Stimulated activated CD4-positive, alpha-beta T cell treated with anti-CD3 and anti-CD28 coated beads, TNF-alpha, amount 100 ng/mL, for 24 hours (primary cell): ENCODE results near the gene NTM.
A peak's percentile ranks its signal among the peaks of the same experiment; 100 is the strongest.

Experiments
- DNase-seq, 3 experiments: peaks; one replicate each; pipeline ENCODE4 v3.0.0-alpha.2; 2020; ENCODE audit warnings: low read depth in 3 of 3

Gene NTM

DNA sequence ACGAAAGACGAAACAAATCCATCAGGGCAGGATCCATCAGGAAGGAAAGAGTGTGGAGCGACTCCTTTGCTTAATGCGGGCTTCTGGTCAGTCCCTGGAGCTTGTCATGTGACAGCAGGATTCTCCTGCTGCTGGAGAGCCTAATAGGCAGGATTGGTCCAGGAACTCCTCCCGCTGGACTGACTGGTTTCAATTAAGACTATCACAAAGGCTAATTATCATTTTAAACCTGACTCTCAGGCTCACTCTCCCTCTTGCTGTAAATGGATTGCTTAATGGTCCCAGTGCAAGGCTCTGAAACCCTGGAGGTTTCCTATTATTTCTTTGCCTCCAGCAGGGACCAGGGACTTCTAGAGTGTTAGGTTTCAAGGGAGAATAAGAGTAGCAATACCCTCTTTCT is 493.8 kb downstream of the NTM start:
- DNase-seq: no peak

DNA sequence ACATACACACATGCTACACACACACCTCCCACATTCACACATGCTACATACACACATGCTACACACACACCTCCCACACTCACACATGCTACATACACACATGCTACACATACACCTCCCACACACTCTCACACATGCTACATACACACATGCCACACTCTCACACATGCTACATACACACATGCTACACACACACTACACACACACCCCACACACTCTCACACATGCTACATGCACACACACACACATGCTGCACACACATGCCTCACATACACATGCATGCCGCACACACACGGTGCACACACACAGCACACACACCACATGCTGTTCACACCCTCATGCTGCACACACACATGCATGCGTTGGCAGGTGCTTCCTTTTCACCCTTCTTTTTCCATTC is 495.4 kb downstream of the NTM start:
- no peak for DNase-seq

DNA sequence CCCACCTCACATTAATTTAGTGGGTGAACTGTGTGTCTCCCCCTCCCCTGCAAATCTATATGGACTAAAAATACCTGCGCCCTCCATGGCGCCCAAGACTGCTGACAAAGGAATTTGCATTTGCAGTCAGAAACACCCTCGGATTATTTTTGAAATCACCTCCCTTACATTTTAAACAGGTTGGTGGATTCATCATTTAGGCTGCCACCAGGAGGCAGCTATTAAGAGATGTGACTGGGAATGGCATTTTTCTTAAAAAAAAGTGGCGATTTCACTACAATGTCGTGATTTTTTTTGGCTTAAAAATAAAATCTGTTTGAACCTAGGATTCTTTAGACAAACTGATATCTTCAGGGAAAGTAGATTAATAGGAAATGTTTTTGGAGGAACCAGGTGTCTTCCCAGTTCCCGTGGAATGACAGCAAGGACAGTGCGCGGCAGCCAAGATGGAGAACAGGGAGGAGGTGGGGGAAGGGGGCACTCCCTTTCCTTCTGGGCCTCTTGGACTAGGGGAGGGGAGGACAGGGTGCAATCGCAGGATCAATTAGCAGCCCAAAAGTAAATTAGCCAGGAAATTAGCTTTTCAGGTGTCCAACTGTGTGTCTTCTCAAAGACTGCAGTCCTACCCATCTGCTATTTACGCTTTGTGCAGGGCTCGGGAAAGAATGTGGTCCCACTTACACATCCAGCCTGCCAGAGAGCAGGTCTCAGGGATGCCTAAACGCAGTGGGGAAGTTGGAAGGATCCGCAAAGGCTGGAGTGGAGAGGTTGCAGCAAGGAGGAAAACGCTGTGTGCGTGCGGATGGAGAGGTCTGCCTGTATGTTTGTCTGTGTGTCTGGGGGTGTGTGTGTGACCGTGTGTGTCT is 496.4 kb downstream of the NTM start:
- DNase-seq: no peak

DNA sequence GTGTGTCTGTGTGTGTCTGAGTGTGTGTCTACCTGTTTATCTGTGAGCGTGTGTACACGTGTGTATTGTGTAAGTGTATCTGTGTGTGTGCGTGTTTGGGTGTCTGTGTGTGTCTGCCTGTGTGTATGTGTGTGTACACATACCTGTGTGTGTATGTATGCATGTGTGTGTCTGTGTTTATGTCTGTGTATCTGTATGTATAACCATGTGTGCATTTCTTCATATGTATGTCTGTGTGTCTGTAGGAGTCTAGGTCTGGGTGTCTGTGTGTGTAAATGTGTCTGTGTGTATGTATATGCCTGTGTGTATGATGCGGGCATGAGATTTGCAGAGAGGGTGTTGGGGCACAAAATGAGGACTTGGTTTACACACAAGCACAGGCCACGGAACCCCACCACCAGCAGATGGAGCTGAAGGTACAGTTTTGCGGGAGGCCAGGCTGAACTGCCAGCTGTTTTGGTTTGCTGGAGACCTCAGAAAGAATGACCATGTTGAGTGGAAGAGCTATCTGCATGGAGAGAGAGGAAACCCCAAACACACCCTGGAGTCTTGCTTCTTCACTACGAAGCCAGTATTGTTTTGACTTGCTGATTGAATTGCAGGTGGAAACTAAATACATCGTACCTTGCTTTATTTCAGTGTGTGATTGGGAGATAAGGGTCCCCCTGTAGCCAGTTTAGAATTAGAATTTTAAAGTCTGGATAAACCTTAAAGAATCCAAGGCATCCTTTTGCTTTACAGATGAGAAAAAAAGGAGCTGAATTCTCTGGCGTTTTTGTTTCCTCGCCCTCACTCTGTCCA is 497.2 kb downstream of the NTM start:
- peak in 1 of 3 experiments; percentile 0 for DNase-seq

DNA sequence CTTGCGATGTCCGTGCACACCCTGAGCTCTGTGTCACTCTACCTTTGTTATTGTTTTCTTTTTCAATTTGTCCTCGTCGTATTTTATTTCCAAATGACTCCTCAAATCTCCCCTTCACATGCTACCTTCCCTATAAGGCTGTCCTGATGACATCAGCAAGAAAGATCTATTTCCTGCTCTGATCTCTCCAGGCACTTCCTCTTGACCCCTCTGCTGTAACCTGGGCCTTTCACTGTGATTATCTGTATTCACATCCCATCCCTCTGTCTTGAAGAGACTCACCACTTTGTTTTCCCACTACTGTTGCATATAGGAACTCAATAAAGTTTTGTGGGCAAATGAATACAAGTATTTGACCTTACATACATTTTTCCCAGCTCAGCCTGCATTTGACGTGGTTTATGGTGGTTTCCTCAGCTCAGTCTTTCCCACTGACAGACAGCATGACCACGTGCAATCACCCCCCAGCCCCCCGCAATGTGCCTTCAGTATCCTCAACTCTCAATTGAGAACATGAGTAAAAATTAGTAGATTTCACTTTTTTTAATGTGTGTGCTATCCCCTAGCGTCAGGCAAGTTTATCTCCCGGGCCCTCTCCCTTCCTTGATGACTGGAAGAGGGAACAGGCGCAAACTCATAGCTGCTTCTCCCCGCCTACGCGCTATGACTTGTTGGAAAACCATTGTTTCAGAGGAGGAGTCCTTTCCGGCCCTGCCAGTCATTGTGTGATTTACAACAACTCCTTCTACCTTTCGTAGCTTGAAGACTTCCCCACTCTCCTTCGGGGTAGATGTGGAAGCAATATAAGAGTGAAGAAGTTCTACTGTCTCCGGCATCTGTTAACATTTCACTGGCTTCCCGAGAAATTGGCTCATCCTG is 498.5 kb downstream of the NTM start:
- no peak for DNase-seq

DNA sequence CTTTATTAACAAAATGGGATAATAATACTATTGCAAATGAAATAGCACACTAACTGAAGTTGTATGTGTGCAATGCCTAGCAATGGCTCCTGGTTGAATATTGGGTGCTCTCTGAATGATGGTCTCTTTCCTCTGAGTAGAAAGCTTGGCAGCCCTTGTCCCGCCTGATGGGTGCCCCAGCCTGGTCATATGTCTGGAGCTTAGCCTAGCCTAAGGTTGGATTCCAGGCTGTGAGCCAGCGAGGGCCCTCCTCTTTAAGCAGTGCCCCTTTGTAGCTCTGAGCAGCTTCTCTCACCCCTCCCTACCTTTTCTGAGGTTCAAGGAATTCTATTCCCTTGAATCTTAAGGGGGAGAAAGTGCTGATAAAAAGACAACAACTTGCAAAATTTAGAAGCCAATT is 499.9 kb downstream of the NTM start:
- no peak for DNase-seq

DNA sequence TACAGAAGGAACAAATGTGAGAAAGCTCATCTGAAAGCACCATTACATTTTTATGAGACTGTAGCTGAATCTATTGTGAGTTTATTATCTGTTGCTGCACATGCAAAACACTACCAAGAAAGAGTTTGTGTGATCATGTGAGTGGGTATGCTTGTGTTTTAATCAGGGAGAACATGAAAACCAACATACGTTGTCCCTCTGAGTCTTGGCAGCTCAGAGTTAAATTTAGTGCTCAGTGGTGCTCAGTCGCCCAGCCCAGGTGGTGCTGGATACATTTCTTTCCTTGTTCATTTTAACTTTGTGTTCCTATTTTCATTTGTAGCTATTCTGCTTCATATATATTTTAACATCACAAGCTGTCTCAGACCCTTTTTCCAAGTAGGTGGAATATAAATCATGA is 500.6 kb downstream of the NTM start:
- DNase-seq: no peak

DNA sequence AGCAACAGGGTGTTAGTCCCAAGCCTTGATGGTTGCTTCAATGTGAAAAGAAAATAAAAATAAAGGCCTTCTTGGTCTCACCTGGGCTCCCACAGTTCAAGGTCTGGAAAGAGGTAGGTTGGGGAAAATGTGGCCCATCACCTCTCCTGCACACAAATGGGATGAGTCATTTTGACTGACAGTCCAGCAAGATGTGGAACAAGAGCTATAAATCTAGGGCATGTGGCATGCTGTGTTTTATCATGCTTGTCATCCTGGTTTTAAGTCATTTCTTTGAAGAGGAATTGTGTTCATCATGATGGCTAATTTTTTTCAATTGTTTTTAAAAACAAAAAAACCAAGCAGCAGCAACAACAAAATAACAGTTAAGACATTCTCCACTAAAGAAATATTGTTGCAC is 503.7 kb downstream of the NTM start:
- DNase-seq: no peak

DNA sequence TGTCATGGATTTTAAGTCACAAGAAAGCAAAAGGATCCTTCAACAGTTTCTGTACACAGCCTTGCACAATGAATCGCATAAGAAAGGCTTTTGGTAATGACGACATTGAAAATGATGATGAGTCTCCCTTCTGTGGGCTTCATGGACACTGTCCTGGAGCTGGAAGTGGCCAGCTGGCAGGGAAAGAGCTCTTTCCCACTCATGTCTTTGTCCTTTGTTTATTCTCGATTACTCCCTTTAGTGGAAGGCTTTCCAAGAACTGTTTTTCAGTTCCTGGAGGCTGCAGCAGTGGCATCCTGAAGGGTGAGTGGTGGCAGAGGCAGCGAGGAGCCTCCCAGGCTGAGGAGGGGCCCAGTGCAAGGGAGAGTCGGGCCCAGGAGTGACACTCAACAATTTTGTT is 505.2 kb downstream of the NTM start:
- no peak for DNase-seq

DNA sequence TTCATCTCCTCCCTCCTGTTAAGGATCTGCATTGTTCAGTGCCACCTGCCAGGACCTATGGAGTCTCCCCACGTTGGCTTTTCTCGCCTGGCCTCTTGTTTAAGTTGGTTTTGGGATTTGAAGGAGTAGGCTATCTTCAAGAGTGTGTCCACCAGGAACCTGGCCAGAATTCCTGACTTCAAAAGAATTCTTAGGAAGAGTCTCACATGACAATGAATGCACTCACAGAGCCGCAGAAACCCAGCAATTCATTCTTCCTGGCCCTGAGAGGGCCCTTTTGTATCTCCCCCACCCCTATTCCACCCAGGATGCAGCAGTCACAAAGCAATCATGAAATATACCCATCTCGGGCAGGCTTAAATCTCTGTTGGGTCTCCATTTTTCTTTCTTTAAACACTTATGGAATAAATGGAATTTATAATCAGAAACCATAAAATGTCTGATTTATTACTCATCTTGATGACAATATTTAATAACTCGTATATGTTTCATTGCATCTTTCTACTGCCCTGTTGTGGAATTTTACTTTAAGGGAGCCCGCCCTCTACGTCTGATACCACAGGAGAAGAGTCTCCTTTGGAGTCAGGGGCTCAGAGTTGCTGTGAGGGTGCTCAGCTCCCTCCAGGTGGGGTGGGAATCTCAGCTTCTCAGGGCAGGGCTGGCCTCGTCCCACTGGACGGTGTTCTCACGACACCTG is 507.0 kb downstream of the NTM start:
- no peak for DNase-seq

DNA sequence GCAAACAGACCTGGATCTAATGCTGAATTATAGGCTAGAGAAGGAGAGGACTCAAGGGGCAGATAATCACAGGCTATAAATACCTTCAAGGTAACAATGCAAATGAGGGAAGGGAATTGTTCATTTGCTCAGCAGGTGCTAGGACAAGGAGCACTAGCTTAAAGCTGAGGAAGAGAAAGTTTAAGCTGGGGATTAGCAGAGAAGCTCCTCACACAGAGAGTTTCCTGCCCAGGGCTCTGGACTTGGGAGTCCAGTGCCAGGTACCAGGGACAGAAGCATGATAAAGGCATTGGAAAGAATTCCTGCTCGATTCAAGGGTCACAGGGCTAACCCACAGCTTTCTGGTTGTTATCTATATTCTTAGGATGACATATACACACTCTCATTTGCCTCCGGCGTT is 509.9 kb downstream of the NTM start:
- no peak for DNase-seq

DNA sequence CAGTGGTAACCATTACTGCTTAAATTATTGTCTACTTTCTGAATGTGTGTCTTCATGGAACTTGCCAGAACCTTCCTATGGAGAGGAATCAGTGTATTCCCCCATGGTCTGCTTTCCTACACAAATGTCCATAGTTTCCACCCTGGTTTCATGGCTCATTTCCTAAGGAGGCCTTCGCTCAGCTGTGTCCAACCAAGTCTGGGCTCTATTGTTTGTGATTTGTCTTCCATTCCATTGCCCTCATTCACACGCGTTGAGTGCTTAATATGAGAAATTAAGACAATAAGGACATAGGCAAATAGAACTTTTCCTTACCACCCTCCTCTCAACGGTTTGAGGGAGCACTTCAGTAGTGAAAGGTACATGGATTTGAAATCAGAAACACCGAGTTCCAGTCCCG is 510.6 kb downstream of the NTM start:
- DNase-seq: no peak

DNA sequence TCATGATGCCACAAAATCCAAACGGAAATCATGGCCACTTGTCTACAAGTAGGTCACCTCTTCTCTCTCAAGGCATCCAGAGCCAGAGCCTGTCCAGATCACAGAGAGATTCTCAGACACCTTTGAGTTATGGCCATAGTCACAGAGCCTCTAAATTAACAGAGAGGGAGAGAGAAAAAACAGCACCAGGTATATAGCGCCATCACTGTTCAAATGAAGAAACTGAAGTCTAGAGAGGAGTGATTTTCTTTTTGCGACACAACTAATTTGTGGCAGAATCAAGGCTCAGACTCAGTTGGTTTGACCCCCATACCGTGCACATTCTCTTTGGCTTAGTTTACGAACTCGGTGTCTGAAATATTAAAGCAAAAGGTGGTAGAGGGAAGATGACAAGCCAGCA is 512.9 kb downstream of the NTM start:
- no peak for DNase-seq

DNA sequence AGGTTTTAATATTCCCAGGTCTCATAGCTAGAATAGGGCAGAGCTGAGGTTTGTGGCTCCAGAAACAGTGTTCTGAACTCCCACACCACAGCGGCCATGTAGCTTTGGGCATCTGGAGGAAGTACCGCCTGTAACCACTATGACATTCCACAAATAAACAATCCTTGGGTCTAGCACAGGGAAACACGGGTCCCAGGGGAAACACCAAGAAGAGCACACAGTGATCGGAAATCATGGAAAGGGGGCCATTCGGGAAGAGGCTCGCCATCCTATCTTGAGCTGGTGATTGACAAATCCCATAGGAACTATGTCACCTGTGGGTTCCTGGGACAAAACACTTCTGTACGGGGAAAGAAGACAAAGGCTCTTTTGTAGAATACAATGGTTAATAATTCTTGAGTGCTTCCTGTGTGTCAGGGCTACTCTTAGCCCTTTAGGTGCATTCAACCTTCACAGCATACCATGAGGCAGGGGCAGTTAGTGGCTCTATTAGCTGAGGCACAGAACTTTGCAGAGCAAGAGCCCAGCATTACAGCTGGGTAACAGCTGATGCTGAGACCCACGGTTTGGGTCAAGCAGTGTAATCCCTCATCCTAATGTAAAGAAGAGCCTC is 514.2 kb downstream of the NTM start:
- no peak for DNase-seq

DNA sequence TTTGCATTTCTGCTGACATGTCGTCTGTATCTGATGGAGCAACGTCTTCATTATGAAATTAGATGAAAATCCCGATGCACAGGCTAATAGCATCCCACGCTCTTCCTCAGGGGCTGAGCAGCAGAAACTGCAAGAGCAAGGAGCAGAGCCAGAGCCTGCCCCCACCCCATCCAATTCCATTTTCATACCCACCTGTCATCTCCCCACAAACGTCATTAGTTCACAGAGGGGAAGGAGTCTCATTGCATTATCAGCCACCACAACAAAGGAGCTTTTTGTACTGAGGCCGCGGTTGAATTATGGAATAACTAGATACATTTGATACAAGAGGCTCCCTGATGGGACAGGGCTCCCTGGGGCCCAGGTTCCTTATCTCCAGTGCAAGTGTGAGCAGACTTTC is 515.0 kb downstream of the NTM start:
- DNase-seq: no peak

DNA sequence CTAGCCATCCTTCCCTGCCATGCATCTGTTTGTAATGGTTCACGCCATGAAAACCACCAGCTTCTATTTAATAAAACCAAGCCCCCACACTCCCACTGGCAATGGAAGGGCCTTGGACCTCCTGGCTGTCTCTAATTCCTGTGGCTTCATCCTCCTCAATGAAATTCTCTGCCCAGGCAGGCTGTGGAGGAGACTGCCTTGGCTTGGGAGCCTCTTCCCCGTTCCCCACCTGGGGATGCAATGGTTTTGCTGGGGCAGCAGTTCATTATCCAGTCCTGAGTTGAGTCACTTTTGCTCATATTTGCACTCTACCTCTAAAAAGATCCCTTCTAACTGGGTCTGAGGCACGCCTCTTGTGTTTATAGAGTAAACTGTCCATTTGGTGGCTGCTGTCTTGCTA is 515.8 kb downstream of the NTM start:
- DNase-seq: no peak

DNA sequence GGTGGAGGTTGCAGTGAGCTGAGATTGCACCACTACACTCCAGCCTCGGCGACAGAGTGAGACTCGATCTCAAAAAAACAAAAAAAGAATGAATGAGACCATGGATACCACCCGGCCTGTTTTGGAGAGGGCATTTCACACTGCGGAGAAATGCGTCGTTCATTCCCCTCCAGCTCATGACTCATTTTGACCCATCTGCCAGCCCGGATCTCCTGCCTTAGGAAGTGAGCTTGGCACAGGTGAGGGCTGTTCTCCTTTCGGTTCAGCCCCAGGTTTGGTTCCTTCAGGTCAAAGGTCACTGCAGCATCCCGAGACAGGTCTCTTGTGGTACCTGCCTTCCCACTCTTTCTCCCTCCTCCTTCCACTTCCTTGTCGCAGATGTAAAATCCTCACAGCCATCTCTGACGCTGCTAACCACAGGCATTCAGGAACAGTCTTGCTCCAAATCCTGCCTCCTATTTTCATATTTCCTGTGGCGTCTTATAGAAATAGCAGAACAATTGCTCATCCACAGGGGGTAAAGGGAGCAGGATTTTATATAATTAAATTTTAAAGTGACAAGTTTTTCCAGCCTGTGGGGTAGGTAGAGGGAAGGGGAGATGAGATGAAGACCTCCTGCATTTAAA is 517.9 kb downstream of the NTM start:
- DNase-seq: no peak

DNA sequence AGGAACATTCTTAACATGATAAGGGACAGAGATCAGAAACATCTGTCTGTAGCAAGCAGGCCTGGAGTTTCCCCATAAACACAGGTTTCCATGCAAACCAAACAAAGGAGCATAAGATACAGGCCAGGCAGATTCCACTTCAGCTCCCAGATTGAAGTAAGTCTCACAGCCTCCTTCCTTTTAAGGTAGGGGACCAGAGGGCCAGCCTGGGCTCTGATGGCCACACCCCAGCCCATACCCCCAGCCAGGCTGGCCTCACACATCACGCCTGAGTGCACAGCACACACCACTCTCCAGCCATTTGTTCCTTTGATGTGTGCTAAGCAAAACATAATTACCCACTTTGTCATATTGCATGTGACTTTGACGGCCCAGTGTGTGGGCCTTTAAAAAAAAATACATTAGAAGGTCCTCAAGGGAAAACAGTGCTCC is 518.7 kb downstream of the NTM start:
- DNase-seq: no peak

DNA sequence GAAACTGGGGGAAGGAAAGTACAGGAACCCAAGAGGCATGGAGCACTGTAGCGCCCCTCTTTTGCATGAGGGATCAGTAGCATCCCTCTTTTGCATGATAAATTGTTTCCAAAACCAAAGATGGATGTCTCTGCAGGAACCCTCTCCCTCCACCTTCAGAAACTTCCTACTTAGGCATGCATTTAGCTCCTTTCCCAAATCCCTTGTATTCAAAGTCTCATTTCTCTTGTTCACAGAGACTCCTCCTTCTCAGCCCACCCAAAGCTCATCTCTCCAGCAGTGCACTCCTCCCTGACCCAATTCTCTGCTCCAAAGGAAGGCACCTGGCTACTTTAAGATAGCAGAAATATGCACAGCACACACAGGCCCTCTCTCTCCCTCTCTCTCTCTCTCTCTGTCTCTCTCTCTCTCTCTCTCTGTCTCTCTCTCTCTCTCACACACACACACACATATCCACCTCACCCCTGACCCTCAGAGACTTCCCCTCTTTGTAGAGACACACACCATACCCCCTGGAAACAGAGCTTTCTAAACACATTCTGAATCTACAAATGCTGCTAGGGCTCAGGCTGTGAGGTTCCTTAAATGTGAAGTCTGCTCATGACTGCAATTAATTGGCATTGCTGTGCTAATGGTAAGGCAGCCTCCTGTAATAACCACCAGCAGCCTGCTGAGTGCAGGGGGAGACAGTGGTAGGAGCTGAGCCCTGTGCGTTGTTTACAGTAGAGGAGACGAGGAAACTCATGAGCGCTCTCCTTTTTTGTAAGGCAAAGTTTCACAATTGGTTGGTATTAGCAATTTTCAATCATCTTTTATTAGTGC is 519.6 kb downstream of the NTM start:
- DNase-seq: no peak
